ENCODE results near the gene ADCYAP1R1. TPM values are rescaled to one million over a fixed set of nuclear protein-coding genes. Genes with fewer than 3 reads are reported as not detected.

ADCYAP1R1 gene
- total RNA-seq, 1 experiment from 2014 or later = 8.9 TPM

- H3K27ac Mint-ChIP-seq = peak overlapping the region in 1 of 3 experiments; percentile 44; a peak in 1 of 7 replicates
- no peaks in the 10 kb centered on the region for H3K9me3 Mint-ChIP-seq
Observed at GRCh38 chr7:31096198-31096876, 44.2 kb downstream of the ADCYAP1R1 start.

More at GRCh38 chr7:31096198-31096876, 44.2 kb downstream of the ADCYAP1R1 start:
- Histone ChIP-seq H3K9me3 (ENCODE audit: control insufficient read depth, low read depth, low read length) (no peaks in the 10 kb centered on the region), H3K14ac (ENCODE audit: insufficient read depth, low read length) (no peak overlapping the region), H3K56ac (ENCODE audit: insufficient read length, low read depth, low read length) (no peak overlapping the region), H2AFZ (ENCODE audit: low read length) (no peak overlapping the region), H2BK120ac (ENCODE audit: low read depth, low read length, poor library complexity, severe bottlenecking) (no peak overlapping the region), H3T11ph (ENCODE audit: low read length) (no peak overlapping the region), H2BK5ac (ENCODE audit: insufficient read length, low read length) (no peak overlapping the region), H3K18ac (ENCODE audit: insufficient read length, low read depth, low read length) (no peak overlapping the region), H3K27me3 (ENCODE audit: insufficient read depth, low read length) (no peaks in the 10 kb centered on the region), H3K79me1 (ENCODE audit: insufficient read depth, low read depth, low read length, poor library complexity, severe bottlenecking) (no peaks in the 10 kb centered on the region), H3K27ac (ENCODE audit: insufficient read length, low read depth, low read length) (no peak overlapping the region), H2BK20ac (ENCODE audit: low read depth, low read length, poor library complexity, severe bottlenecking) (no peak overlapping the region), H3K79me2 (ENCODE audit: insufficient read depth, low read length) (no peaks in the 10 kb centered on the region), H4K20me1 (ENCODE audit: control insufficient read depth, insufficient read depth, insufficient read length) (no peaks in the 10 kb centered on the region), H3K4me2 (ENCODE audit: insufficient read depth, insufficient read length, low read length) (no peak overlapping the region), H2BK15ac (ENCODE audit: low read depth, low read length) (no peak overlapping the region), H3K23ac (ENCODE audit: insufficient read length, low read depth, low read length) (no peak overlapping the region), H3K4me1 (ENCODE audit: insufficient read depth, low read length) (no peaks in the 10 kb centered on the region), H2BK12ac (ENCODE audit: insufficient read length, low read depth, low read length) (no peak overlapping the region), H3K23me2 (ENCODE audit: insufficient read length, low read depth, low read length, poor library complexity, severe bottlenecking) (no peaks in the 10 kb centered on the region), H3K4ac (ENCODE audit: low read depth, low read length) (no peak overlapping the region), H4K91ac (ENCODE audit: insufficient read length, low read depth, low read length) (no peak overlapping the region), H4K8ac (replicated peaks; ENCODE audit: insufficient read length, low read depth, low read length) (no peak overlapping the region), H4K5ac (ENCODE audit: insufficient read length, low read depth, low read length) (no peak overlapping the region), H3K9ac (ENCODE audit: extremely low read depth, insufficient read length, low read length) (no peak overlapping the region), H2AK5ac (ENCODE audit: insufficient read length, low read length) (no peak overlapping the region)
- H3K4me3 Mint-ChIP-seq = no peak overlapping the region
- H3K36me3 Mint-ChIP-seq (ENCODE audit: insufficient read depth in 1 of 3, low read depth in 3 of 3) = peaks cover 0 to 5% (median 3%) of the 10 kb centered on the region in 3 experiments; a peak in 3 of 7 replicates
- TF ChIP-seq CTCF (conservative IDR thresholded peaks at IDR 0.05) = no peak
- peaks cover 10 to 13% of the 10 kb centered on the region in 2 experiments for H3K4me1 Mint-ChIP-seq
- no peaks in the 10 kb centered on the region; the same call in 1 of the 2 replicates for H3K27me3 Mint-ChIP-seq (ENCODE audit: low read depth)
- no CpG with 5 or more reads among the region's 8 CpGs for WGBS (ENCODE audit: extremely low coverage, insufficient read length, low lambda C conversion rate)
- DNase-seq = peak; percentile 22
